HUES48 (cell line): ENCODE results near the gene DAP.

Experiments used
- H3K27ac ChIP-seq: one replicate; pipeline ENCODE4 v1.7.0; 2013; ENCODE audit warnings: low read depth, low read length, inconsistent platforms
- H3K27me3 ChIP-seq: 2 replicates; pipeline ENCODE4 v1.6.1; 2013; ENCODE audit warnings: mild to moderate bottlenecking, low read length; ENCODE audit not compliant: control insufficient read depth, insufficient read depth
- H3K36me3 ChIP-seq: 2 replicates; pipeline ENCODE4 v1.6.1; 2013; ENCODE audit warnings: low read length; ENCODE audit not compliant: control insufficient read depth, insufficient read depth
- H3K4me1 ChIP-seq: 2 replicates; pipeline ENCODE4 v1.6.1; 2013; ENCODE audit warnings: mild to moderate bottlenecking, low read length; ENCODE audit not compliant: control insufficient read depth, insufficient read depth
- H3K4me3 ChIP-seq: 2 replicates; pipeline ENCODE4 v1.5.1; 2013; ENCODE audit warnings: mild to moderate bottlenecking, low read depth, low read length
- H3K9ac ChIP-seq: 2 replicates; pipeline ENCODE4 v1.6.1; 2013; ENCODE audit warnings: mild to moderate bottlenecking, low read depth, low read length, moderate library complexity
- H3K9me3 ChIP-seq: 2 replicates; pipeline ENCODE4 v1.6.1; 2013; ENCODE audit warnings: low read length; ENCODE audit not compliant: control insufficient read depth, insufficient read depth

Gene DAP, protein sequence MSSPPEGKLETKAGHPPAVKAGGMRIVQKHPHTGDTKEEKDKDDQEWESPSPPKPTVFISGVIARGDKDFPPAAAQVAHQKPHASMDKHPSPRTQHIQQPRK

DNA sequence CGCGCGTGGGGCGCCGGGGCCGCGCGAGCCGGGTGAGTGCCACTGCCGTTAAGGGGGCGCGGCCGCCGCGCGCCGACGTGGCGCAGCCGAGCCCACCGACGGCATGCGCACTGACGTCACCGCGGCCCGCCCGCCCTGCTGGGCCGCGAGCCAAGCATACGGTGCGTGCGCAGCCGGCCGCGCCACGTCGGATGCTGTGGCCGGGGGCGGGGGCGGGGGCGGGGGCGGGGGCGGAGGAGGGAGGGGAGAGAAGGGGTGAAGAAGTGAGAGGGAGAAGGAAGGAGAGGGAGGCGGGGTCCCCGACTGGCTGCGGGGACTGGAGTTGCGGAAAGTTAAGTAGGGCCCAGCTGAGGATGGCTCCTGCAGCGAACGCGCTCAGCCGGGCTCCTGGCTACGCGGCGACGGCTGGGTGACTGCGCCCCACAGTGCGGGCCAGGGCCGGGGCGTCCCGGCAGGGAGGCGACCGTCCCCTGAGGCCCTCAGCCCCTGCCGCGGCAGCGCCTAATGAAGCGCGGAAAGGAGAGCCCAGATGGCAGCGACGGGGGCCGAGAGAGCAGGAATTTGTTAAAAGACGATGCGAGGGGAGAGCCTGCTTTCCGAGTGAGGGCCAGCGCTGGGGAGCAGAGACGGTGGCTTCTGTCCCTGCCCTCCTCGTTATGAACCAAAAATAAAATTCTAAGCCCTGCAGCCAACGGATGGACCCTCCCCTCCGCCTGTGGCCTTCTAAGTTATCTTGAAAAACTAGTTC lies at the start of gene DAP:
Gene DAP (minus strand): TSS at position 50 of the 748 bp plus-strand sequence. CDS start 166 bp downstream, outside the sequence.
- peak within 1 kb of the TSS; percentile 88 for H3K4me3 ChIP-seq

DNA sequence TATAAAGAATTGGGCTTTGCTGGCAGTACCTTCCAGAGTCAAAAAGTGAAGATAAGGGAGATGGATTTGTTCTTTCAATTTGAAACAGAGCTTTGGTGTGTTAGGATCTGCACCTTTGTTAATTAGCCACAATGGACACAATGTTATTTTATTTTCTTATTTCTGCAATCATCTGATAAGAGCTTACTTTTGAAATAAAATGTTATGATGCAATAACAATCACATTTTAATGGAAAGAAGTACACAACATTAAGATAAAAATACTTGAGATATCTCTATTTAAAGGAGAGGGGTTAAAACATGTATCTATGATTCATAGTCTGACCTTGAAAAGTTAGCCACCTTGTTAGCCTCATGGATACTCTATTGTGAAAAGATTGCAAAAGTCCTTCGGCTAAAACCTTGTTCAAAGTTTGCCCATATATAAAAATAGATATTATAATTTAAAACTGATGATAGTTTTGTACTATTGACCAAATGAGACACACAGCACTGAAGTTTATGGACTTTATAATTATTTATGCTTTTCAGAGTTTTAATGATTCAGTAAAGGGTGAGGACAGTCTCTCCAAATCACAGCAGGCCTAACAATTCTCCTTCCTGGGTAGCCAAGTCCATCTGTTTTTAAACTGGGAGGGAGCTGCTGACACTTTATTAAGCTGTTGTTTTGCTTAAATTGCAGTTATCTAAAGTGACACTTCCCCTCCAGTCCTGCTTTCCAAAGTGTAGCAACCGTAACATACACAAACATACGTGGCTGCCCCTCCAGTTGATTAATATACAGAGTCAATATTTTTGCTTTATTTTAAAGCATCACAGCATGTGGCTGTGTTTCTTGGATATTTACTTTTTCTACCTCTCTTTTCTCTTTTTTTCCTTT lies 47.6 kb upstream of the DAP start:
- Histone ChIP-seq H3K9ac (no peak overlapping the region), H3K4me1 (no peaks in the 10 kb centered on the region), H3K4me3 (no peak overlapping the region), H3K27me3 (no peaks in the 10 kb centered on the region), H3K36me3 (no peaks in the 10 kb centered on the region), H3K9me3 (no peaks in the 10 kb centered on the region), H3K27ac (no peak overlapping the region)

More for the DNA sequence above, at the start of gene DAP:
- peaks cover 8% of the 10 kb centered on the region for H3K27me3 ChIP-seq
- no peaks in the 10 kb centered on the region; the same call in 1 of the 2 replicates for H3K36me3 ChIP-seq
- H3K27ac ChIP-seq: peak within 1 kb of the TSS; percentile 80
- H3K9ac ChIP-seq: peak within 1 kb of the TSS; percentile 82
- peaks cover 9% of the 10 kb centered on the region for H3K4me1 ChIP-seq
- H3K9me3 ChIP-seq: no peaks in the 10 kb centered on the region

DNA sequence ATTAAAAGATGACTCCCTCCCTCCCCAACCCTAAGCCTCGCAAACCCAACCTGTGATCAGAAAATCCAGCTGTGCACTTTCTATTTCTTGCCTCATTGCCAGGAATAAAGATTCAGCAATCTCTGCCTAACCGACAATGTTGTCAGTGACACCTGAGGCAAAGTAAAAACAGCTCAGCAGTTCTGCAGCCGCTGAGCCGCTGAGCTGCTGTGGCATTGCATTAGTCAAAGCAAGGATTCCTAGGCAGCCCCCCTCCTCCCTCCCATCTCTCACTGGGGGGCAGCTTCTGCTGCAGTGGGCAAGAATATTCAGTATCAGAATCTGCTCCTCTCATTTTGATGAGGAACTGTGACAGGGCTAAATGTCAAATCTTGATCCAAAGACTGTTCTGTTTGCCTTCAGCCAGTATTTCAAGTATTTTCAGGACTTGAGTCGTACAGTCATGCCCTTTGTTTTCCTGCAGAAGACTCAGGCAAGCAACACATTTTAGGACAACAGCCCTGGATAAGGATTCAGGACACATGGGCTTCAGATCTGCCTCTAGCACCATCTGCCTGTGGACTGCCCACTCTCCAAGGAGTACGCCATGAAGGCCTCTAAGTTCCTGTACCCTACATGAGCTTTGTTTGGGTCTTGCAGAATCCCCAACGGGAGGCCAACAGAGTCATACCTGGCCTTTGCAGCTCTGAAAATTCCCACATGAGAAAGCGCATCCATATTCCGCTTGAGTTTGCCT lies 41.1 kb upstream of the DAP start:
- peaks cover 7% of the 10 kb centered on the region for H3K4me1 ChIP-seq
- no peaks in the 10 kb centered on the region for H3K9me3 ChIP-seq
- H3K9ac ChIP-seq: no peak overlapping the region
- no peak overlapping the region for H3K27ac ChIP-seq
- no peaks in the 10 kb centered on the region for H3K27me3 ChIP-seq
- no peak overlapping the region for H3K4me3 ChIP-seq
- no peaks in the 10 kb centered on the region for H3K36me3 ChIP-seq

DNA sequence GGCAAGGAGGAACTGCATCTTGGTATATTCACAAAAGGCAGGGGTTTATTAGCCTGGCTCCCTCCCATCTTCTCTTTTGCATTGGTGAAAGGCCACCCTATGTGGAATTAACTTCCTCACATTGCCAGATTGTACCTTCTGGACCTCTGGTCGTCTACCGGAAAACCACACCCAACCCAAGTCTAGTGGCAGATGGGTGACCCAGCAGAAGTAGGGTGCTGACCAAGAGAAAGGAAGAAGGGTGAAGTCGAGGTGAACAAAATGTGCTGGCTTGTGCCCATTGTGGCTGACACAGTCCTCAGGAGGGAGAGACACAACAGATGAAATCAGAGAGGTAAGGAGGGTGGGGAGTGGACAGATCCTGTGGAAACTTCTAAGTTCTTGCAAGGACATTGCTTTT lies 39.8 kb upstream of the DAP start:
- Histone ChIP-seq H3K4me3 (no peak overlapping the region), H3K9me3 (no peaks in the 10 kb centered on the region), H3K9ac (no peak overlapping the region), H3K27ac (no peak overlapping the region), H3K36me3 (no peaks in the 10 kb centered on the region), H3K27me3 (no peaks in the 10 kb centered on the region), H3K4me1 (peaks cover 7% of the 10 kb centered on the region)

DNA sequence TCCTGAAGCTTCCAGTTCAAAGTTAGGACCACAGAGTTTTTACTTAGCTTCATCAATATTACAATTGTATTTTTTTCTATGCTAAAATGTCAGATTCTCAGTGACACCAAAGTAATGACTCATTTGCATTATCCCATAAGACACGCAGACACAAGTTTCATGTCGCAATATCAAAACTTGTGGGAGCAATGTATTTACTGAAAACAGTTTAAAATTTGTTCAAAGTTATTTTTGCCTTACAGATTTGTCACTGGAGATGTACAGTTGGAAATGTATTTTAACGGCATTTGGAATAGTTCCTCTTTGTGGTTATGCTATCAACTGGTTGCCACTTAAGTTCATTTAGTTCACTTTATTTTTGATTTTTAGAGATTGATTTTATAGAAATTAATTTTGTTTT lies 36.2 kb upstream of the DAP start:
- Histone ChIP-seq H3K9me3 (no peaks in the 10 kb centered on the region), H3K27ac (no peak overlapping the region), H3K4me3 (no peak overlapping the region), H3K27me3 (no peaks in the 10 kb centered on the region), H3K4me1 (peaks cover 6% of the 10 kb centered on the region), H3K9ac (no peak overlapping the region), H3K36me3 (no peaks in the 10 kb centered on the region)

DNA sequence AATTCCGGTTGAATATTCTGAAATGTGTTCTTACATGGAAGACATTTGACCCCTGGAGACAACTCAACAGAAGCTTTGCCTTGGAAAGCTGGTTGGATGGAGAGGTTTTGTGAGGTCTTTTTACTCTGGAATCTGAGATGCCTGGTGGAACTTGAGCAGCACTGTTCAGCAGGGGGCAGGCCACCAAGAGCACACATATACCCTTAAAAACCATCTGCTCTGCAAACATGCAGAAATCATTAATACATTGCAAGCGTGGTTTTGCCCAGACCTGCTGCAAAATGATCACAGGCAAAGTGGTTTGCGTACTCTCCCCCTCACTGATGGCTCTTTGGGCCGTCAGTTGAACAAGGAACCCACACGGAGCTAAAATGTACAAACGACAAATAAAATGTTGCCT lies 32.8 kb upstream of the DAP start:
- no peaks in the 10 kb centered on the region for H3K36me3 ChIP-seq
- H3K9me3 ChIP-seq: no peaks in the 10 kb centered on the region
- no peak overlapping the region for H3K4me3 ChIP-seq
- H3K27ac ChIP-seq: no peak overlapping the region
- no peak overlapping the region for H3K9ac ChIP-seq
- H3K27me3 ChIP-seq: no peaks in the 10 kb centered on the region
- no peaks in the 10 kb centered on the region for H3K4me1 ChIP-seq

DNA sequence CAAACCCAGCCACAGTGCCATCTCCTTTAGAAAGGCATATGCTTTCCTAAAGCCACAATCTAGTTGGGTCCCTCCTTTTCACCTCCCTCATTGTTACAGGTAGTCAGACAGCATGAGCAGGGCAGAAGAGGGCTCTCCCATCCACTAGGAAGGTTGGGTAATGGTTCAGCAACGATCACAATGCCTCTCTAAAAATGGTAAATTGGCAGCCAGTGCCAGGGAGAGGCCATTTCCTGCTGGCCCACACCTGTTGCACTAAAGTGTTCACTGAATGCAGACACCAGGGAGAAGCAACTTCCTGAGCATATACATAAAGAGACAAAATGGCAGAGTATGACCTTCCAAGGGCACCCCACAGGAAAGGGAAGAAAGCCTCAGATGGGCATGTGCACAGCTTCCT lies 31.3 kb upstream of the DAP start:
- no peak overlapping the region for H3K4me3 ChIP-seq
- no peaks in the 10 kb centered on the region for H3K27me3 ChIP-seq
- H3K36me3 ChIP-seq: no peaks in the 10 kb centered on the region
- no peaks in the 10 kb centered on the region for H3K4me1 ChIP-seq
- no peaks in the 10 kb centered on the region for H3K9me3 ChIP-seq
- H3K27ac ChIP-seq: no peak overlapping the region
- no peak overlapping the region for H3K9ac ChIP-seq

DNA sequence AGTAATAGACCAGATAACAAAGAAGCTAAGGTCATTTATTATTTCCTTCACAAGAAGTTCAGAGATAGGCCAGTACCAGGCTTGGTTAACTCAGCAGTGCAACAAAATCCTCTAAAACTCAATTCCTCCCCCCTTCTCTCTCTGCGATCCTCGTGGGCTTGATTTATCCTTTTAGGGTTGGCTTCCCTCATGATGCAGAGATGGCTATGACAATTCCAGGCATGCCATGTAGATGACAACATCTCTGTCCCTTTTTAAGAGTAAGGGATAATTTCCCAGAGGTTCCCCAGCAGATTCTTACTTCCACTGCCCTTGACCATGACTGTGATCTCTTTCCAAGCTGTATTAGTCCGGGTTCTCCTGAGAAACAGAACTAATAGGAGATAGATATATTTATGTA lies 28.7 kb upstream of the DAP start:
- Histone ChIP-seq H3K9me3 (no peaks in the 10 kb centered on the region), H3K9ac (no peak overlapping the region), H3K27me3 (no peaks in the 10 kb centered on the region), H3K4me1 (no peaks in the 10 kb centered on the region), H3K36me3 (no peaks in the 10 kb centered on the region), H3K4me3 (no peak overlapping the region), H3K27ac (no peak overlapping the region)

DNA sequence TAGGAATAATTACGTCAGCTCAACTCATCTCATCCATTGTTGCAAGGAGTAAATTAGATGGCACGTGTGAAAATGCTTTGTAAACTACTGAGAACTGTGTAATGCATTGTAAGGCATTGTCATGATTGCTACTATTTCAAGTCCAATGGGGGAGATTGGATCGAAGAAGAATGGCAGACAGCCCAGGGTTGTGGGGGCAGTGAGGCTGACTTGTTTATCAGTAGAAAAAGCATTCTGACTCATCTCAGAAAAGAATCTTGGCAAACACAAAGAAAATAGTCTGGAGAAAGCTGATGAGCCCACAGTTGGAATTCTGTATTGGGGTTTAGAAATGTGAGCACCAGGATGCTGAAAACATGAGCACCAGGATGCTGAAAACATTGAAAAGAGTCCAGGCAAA lies 28.0 kb upstream of the DAP start:
- no peak overlapping the region for H3K27ac ChIP-seq
- no peaks in the 10 kb centered on the region for H3K27me3 ChIP-seq
- H3K9ac ChIP-seq: no peak overlapping the region
- no peaks in the 10 kb centered on the region for H3K9me3 ChIP-seq
- H3K4me3 ChIP-seq: no peak overlapping the region
- no peaks in the 10 kb centered on the region for H3K4me1 ChIP-seq
- H3K36me3 ChIP-seq: no peaks in the 10 kb centered on the region

DNA sequence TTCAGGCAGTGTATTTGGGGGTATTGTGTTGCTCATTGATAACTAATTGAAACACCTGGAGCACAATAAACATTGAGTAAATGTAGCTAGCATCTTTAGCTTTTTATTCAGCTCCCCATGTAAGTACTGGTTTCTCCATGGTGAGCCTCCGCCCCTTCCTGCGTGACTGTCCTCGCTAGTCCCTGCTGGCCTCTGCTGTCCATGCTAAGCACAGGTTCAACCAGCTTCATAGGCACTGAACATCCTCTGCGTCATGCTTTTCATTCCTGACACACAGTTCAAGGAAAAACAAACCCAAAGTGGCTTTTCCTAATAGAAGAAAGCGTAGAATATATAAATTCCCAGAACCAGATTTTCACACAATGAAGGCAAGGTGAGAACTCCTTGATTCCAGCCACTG lies 27.3 kb upstream of the DAP start:
- no peaks in the 10 kb centered on the region for H3K4me1 ChIP-seq
- H3K9me3 ChIP-seq: no peaks in the 10 kb centered on the region
- H3K27ac ChIP-seq: no peak overlapping the region
- no peaks in the 10 kb centered on the region for H3K36me3 ChIP-seq
- no peak overlapping the region for H3K4me3 ChIP-seq
- H3K9ac ChIP-seq: no peak overlapping the region
- no peaks in the 10 kb centered on the region for H3K27me3 ChIP-seq
